Keratinocyte (primary cell): ENCODE results near the gene KRI1.

Experiments used
- CTCF ChIP-seq, 3 experiments: IDR thresholded peaks in 1 of 3; conservative IDR thresholded peaks in 1 of 3; optimal IDR thresholded peaks in 1 of 3; 2 replicates in 2 of 3; 3 replicates in 1 of 3; pipeline versions ENCODE3 to v1.5.1; 2011; ENCODE audit warnings: low read length in 3 of 3, mild to moderate bottlenecking in 3 of 3, moderate library complexity in 2 of 3, control low read depth in 1 of 3, inconsistent platforms in 1 of 3; ENCODE audit not compliant: insufficient read depth in 2 of 3; ENCODE audit errors: extremely low read depth in 1 of 3
- EZH2 ChIP-seq: IDR thresholded peaks from one replicate; pipeline ENCODE4 v1.6.1; 2012; ENCODE audit warnings: inconsistent platforms, mild to moderate bottlenecking, low read length, moderate library complexity

DNA sequence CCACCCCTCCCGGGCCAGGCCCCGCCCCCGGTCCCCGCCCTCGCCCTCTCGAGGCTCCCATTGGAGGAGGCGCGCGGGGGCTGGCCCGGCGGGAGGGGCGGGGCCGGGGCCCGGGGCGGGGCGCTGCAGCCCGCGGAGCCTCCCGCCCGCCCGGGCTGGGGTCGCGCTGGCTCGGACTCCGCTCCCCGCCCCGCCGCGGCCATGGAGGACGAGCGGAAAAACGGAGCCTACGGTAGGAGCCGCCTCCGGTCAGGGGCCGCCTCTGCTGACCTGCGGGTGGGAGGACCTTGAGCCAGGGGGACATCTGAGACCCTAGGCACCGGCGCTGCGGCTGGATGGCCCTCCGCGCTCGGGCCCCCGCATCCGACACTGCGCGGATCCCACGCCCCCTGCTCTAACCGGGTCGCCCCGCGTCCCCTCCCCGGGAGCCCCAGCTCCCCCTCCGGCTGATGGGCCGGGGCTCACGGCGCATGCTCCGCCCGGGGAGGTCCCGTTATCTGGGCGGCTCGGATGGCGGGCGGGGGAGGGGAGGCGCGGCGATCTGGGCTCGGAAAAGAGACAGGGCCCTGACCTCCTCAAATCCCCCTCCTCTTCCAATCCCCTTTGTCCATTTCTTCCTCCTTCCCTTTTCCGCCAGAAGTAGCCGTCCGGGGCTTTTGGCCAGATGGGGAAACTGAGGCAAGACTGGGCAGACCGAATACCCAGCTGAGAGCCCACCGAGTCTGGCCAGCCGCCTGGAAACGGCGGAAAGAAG is 36.7 kb upstream of the KRI1 start:
- TF ChIP-seq CTCF (optimal IDR thresholded peaks at IDR 0.05 in 1 of 3, IDR thresholded peaks at IDR 0.05 in 1 of 3, conservative IDR thresholded peaks at IDR 0.05 in 1 of 3; ENCODE audit: extremely low read depth in 1 of 3, insufficient read depth in 2 of 3, low read length in 3 of 3) (no peak), EZH2 (no peak)
